Left forelimb (tissue), 1 donor: Measurements from ENCODE around the gene CELA2B.
"Not testable (repeated sequence)": the region's sequence is repeated elsewhere in the genome, so short reads cannot be mapped to it uniquely, and the experiment has no call there.

ENCODE experiments used
- DNase-seq: peaks from one replicate; pipeline ENCODE4 v3.0.0-alpha.2; 2018; ENCODE audit warnings: low spot score

The CELA2B gene

DNA sequence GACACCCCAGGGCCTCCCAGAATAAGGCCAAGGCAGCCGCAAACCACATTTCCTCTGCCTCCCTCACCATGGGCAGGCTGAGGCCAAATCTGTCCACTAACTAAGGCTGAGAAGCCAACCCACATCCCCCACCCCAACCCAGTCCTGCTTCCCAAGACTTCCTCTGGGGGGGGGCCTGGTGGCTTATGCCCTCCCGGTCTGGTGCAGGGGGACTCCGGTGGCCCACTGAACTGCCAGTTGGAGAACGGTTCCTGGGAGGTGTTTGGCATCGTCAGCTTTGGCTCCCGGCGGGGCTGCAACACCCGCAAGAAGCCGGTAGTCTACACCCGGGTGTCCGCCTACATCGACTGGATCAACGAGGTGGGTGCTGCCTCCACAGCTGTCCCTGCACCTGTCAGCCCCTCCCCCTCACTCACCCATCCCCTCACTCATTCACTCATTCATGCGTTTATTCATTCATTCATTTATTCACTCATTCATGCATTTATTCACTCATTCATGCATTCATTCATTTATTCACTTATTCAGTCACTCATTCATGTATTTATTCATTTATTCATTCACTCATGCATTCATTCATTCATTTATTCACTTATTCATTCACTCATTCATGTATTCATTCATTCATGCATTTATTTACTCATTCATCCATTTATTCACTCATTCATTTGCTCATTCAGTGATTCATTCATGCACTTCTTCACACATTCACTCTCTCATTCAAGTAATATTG is 30.3 kb upstream of the CELA2B start:
- no peak for DNase-seq

DNA sequence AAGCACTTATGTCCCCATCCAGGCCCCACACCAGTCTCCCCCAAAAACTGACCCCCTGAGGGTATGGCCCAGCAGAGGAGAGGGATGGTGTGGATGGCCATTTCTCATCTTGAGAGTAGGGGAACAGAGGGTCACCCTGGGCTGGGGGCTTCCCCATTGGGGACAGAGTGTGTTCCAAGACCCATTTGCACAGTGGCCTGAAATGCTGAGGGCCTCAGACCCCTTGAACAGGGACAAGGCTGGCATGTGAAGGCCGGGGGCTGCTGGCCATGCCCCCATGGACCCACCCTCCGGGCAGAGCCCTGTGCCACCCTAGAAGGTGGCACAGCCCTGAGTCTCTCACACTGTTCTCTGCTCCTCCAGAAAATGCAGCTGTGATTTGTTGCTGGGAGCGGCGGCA is 29.7 kb upstream of the CELA2B start:
- DNase-seq = no peak

DNA sequence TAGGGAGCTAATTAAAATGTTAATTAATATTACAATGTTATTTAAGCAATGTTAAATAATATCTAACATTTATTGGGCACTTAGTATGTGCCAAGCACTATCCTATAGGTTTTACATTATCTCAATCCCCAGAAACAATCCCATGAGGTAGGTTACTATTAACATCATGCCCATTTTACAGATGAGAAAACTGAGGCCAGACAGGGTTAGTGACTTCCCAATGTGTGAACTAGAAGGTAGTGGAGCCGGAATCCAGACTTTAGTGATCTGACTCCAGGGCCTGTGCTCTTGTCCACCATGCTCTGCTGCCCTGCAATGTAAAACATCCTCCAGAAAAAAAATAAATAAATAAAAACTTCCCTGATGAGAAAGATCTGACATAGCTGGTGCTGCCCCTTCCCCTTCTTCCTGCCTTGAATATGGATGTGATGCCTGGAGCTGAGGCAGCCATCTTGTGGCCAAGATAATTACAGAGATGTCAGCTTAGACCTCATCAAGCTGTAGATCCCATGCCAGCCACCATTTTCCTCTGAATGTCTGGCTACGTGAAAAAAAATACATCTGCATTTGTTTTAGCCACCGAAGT is 26.9 kb upstream of the CELA2B start:
- DNase-seq = no peak

DNA sequence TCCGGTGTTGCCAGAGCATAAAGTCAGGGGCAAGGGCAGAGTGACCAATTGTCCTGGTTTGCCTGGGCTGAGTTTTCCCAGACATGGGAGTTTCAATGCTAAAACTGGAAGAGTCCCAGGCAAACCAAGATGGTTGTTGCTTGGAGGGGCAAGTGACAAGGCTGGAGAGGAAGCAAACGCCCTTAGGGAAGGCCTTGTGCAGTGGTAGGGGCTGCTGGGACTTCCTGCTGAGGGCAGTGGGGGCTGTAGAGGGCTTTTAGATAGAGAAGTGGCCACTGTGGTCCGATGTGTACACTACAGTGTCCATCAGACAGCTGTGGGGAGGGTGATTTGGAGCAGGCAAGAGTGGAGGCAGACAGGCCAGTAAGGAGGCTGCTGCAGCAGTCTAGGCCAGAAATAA is 26.3 kb upstream of the CELA2B start:
- DNase-seq = no peak

DNA sequence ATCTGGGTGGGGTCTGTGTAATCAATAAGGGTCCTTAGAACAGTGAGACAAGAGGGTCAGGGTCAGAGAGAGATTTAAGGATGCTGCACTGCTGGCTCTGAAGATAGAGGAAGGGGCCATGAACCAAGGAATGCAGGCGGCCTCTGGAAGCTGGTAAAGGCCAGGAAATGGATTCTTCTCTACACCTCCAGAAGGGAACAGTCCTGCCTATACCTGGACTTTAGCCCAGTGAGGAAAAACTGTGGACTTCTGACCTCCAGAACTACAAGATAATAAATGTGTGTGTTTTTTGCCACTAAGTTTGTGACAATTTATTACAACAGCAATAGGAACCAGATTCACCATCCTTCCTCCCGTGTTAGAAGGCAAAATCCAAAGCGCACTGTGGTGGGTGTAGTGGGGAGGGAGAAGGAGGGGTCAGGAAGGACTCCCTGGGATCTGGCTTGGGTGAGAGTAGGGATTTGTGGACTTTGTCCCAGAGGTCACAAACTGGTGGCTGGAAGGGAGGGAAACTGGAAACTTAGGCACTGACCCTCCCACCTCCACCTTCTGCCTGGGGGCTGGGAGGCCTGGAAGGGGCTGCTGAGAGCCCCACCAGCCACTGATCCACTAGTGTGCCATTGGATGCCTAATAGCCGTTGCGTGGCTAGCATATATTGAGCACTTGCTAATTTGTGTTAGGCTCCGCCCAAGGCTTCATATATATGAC is 24.7 kb upstream of the CELA2B start:
- no peak for DNase-seq

DNA sequence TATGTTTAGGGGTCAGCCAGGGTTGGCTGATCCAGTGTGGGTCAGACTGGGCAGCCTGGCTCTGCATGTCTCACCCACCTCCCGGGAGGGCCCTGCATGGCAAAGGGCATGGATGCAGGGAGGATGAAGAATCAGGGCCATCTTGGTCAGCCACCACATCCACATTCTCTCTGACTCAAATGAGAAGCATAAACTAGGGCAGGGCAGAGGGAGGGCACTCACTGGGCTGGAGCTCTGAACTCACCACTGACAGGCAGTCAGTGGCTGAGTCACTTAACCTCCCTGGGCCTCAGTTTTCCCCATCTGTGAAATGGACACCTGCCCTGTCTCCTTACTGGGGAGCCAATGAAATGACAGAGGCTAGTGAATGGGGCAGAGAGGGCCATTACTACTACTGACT is 23.7 kb upstream of the CELA2B start:
- no peak for DNase-seq

DNA sequence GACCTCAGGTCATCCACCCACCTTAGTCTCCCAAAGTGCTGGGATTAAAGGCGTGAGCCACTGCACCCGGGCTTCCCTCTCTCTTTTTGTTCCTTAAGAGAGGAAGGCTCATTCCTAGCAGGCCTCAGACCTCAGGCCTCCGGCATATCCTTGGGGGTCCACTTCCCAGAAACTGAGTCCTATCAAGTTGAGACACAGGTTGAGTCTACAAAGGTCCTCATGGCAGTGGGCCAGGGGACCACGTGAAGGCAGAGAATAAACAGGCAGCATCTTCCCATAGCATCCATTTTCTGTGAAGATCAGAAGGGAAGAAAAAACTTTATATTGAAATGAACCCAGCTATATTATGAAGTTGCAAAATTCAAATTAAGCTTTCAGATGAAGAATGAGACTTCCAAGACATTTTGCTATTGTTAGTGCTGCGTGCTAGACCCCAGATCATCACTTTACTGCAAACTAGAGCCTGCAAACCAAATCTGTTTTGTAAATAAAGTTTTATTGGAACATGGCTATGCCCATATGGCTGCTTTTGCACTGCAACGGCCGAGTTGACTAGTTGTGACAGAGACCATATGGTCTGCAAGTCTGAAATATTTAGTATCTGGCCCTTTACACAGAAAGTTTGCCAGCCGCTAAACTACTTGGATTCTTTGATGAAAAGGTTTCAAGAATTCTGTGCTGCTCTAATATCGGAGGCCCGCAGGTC is 22.9 kb upstream of the CELA2B start:
- no peak for DNase-seq

DNA sequence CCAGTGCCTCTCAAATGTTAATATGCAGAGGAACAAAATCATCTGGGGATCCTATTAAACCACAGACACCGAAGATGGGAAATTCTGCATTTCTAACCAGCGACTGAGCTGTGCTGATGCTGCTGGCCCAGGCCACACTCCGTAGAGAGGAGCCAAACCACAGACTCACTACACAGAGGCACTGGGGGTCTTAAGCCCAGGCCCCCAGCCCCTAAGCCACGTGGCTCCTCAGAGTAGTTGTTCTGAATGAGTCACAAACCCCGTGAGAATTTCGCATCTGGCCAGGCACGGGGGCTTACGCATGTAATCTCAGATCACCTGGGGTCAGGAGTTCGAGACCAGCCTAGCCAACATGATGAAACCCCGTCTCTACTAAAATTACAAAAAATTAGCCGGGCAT is 22.2 kb upstream of the CELA2B start:
- no peak for DNase-seq

DNA sequence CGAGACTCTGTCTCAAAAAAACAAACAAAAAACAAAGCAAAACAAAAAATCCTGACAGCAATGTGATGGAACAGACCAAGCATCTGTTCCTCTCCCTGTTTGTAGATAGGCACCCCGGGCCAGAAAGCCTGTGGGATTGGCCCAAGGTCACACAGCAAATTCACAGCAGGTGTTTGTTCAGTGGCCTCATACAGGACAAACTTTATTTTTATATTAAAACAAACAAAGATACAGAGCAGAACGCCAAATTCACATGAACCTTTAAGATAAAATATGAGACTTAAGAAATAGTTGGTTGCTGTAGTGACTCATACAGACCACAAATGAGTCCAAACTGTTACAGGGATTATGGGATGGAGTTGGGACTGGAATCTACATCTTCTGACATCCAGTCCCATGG is 21.6 kb upstream of the CELA2B start:
- no peak for DNase-seq

DNA sequence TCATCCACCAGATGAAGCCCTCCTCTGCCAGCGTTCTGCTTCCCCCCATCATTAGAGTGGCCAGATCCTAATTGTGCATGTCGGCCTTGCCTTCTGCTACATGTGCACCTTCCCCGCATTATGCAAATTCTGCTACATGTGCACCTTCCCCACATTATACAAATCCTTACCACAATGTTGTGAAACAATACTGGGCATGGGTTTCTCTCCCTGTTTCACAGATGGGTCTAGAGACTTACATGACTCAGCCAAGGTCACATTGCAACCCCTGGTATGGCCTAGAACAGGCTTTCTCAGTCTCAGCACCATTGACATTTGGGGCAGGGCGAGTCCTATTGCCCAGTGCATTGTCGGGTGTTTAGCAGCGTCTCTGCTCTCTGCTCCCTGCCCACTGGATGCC is 20.4 kb upstream of the CELA2B start:
- DNase-seq = no peak

DNA sequence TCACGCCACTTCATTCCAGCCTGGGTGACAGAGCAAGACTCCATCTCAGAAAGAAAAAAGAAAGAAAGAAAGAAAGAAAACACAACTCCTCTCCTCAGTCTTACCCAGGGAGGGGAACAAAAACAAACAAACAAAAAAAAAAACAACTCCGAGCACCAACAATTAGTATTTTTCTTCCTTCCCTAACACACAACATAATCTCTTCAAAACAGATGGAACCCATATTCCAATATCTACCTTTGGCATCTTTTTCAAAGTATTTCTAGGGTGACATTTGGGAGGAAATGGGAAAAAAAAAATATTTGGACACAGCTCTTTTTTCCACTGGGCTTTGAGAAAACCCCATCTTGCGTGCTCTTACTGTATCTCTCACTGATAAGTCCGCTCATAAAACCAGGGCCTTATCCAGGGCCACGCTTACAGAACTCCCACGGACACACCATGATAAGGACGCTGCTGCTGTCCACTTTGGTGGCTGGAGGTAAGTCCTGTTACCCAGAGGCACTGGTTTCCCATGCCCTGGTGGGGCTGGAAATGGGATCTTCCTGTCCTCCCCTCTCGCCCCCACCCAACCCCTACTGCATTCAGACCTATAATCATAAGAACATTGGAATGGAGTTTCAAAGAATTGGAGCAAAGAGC is 19.5 kb upstream of the CELA2B start, which contains the start of gene CELA2A:
TSS of gene CELA2A (plus strand) at position 420 of the 642 bp plus-strand sequence. CDS start at position 442, 22 bp downstream.
- DNase-seq = no peak

DNA sequence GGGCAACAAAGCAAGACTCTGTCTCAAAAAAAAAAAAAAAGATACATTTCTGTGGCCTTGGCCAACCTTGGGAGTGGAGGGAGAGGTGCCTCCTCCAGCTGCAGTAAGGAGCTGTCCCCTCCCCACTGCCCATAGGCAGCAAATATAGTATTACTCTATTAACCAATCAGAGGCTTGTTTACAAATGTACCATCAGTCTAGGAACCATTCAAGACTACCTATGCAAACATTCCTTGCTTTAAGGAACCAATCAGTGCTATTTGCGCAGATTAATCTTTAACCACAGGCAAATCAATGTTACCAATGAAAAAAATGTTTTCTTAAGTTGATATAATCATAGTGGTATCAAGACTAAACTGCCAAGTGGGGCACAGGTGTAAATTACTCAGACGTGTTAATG is 18.3 kb upstream of the CELA2B start:
- no peak for DNase-seq

DNA sequence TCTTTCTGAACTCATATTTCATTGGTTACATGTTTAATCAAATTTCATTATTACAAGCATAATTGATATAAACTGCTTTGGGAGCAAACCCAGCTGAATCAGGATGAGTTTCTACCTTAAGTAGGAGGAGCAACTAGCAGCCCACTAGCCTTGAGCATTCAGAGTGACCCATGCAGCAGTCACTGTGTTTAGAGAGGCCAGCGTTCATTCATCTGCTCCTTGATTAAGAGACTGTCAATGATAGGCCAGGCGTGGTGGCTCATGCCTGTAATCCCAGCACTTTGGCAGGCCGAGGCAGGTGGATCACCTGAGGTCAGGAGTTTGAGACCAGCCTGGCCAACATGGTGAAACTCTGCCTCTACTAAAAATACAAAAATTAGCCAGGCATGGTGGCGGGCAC is 17.5 kb upstream of the CELA2B start:
- not testable (repeated sequence) for DNase-seq

DNA sequence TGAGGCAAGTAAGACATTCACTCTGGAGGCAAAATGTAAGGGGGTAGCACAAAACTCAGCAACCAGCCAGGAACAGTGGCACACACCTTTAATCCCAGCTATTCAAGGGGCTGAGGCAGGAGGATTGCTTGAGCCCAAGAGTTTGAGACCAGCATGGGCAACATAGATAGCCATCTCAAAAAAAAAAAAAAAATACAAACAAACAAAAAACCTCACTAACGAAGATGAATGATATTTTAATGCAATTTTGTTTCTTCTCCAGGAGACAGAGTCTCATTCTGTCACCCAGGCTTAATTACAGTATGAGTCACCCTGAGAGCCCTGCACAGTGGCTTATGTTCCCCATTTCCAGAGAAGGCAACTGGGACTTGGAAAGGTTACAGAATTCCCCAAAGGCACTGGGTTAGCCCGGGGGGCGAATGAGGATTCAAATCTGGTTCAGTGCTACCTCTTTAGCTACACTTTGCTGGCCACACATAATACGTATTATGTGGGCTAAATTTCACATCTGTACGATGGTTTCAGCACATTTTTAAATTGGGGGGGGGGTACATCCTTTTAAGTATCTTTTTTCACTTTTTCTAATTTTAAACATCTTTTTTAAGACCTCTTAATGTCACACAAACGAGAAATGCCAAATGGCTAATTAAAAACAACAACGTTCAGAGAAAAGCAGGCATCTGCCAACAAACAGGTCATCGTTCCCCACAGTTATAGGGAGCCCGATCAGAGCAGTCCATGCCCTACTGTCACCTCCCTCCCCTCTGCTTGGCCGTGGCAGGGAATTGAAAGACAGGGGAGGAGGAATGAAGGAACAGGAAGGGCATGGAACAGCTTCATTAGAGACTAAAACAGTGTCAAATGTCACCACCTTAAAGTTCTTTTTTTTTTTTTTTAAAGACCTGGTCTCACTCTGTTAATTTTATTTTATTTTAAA is 15.9 kb upstream of the CELA2B start:
- DNase-seq = no peak

DNA sequence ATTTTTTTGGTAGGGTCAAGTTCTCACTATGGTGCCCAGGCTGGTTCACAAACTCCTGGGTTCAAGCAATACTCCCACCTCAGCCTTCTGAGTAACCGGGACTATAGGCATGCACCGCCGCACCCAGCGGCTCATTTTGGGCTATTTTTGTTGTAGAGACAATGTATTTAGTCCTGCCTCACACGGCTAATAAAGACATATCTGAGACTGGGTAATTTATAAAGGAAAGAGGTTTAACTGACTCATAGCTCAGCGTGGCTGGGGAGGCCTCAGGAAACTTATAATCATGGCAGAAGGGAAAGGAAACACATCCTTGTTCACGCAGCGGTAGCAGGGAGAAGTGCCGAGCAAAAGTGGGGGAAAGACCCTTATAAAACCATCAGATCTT is 15.2 kb upstream of the CELA2B start:
- DNase-seq = no peak

DNA sequence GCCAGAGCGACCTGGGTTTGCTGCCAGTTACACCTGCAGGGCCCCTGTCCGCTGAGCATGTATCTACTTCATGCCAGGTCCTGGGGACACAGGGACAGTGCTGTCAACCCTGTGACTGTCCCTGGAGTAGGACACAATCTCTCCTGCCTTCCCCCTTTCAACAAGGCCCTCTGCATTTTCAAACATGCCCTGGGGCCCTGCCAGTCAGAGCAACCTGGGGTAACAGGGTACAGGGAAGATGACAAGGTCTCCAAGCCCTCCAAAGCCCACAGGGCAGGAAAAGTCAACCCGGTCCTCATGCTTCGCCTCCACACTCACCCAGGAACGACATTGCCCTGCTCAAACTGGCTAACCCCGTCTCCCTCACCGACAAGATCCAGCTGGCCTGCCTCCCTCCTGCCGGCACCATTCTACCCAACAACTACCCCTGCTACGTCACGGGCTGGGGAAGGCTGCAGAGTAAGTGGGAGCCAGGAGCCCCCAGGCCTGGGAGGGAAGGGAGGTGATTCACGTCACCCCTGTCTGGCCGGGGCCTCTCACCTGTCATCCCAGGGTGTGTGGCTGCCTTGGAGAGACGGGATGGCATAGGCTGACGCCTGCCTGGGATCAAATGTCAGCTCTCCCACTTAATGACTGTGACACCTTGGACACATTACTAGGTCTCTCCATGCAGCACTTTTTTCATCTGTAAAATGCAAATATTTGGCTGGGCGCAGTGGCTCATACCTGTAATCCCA is 12.7 kb upstream of the CELA2B start:
- DNase-seq = not testable (repeated sequence)

DNA sequence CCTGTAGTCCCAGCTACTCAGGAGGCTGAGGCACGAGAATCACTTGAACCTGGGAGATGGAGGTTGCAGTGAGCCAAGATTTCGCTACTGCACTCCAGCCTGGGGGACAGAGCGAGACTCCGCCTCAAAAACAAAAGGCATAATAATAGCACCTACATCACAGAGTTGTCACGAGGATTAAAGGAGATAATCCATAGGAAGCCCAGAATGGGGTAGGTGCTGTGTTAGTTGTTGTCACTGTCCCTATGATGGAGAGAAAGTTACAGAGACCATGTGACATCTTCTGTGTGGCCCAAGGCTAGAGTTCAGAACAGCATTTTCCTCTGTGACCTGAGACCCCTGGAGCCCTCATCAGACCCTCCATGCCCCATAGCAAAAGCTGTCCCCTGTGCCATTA is 12.0 kb upstream of the CELA2B start:
- DNase-seq = not testable (repeated sequence)

DNA sequence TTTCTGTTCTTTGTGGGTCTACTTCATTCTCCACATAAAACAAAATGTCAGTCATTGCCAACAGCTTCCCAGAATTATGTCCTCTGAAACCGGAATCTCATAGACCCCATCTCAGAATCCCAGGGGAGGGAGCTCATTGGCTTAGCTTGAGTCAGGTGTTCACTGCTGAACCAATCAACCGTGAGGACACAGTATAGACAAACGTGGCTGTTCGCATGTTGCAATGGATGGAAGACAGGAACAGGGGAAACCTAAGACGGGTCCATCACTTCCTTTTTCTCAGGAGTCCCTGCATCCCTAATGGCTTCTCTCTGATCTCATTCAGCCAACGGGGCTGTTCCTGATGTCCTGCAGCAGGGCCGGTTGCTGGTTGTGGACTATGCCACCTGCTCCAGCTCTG is 10.2 kb upstream of the CELA2B start:
- DNase-seq = no peak

DNA sequence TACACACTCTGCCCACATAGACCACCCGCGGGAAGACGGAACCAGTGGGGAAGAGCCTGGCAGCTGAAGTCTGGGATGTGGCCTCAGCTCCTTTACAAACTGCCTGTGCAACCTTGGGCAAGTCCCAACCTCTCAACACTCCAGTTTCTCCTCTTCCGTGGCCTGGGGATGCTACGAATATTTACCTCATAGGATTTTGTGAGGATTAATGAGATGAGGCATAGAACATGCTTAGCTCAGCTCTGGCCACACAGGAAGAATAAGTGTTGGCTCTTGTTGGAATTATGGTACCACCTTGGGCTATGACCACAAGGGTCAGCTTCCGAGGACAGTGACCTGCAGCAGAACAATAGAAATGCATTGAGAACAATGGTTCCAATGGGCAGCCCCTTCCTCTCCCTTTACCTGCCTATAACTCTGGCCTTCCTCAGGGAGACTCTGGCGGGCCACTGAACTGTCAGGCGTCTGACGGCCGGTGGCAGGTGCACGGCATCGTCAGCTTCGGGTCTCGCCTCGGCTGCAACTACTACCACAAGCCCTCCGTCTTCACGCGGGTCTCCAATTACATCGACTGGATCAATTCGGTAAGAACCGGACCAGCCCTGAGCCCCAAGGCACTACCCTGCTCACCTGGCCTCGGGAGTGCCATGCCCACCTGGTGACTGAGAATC is 8.8 kb upstream of the CELA2B start:
- not testable (repeated sequence) for DNase-seq

DNA sequence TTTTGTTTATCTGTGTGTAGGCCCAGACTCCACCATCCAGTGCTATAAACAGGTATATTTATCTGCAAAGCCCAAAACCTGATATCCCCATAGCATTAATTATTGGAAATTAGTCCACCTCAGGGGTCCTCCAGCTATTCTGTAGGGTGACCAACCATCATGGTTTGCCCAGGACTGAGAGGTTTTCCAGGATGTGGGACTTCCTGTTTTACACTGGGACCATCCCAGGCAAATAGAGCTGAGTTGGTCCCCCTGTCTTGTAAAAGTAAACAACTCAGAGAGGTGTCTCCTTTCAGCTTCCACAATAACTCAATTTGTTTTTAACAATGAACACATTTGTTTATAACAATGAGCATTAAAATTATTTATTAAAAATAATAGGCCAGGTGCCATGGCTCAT is 7.8 kb upstream of the CELA2B start:
- no peak for DNase-seq
